ENCODE results near the gene DOCK3. TPM values are rescaled to one million over a fixed set of nuclear protein-coding genes. Genes with fewer than 3 reads are reported as not detected.

DOCK3 gene
- total RNA-seq, 1 experiment from 2014 or later, result 8.3 TPM

DNA sequence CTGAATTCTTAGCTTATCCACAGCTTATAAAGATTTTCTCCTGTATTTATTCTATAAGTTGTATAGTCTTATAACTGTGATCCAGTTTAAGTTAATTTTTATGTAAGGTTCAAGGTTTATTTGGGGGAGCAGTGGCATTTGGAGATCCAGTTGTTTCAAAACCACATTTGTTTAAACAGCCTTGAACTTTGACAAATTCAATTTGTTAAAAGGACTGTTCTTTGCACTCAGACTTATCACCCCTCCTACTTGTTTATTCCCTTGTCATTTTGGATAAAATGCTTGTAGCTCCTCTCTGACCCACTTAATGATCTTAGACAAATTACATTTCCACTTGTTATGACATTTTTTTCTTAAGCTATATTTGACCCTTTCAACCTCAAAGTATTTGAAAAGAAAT is 327.8 kb downstream of the DOCK3 start:
- Histone ChIP-seq H2BK15ac (ENCODE audit: low read depth, low read length) (no peak overlapping the region), H2AFZ (ENCODE audit: low read length) (no peak overlapping the region), H2BK120ac (ENCODE audit: low read depth, low read length, poor library complexity, severe bottlenecking) (no peak overlapping the region), H3K9me3 (ENCODE audit: control insufficient read depth, low read depth, low read length) (no peaks in the 10 kb centered on the region), H4K5ac (ENCODE audit: insufficient read length, low read depth, low read length) (no peak overlapping the region), H3K27ac (ENCODE audit: insufficient read length, low read depth, low read length) (no peak overlapping the region), H3K27me3 (ENCODE audit: insufficient read depth, low read length) (no peaks in the 10 kb centered on the region), H2BK20ac (ENCODE audit: low read depth, low read length, poor library complexity, severe bottlenecking) (no peak overlapping the region), H3K9ac (ENCODE audit: extremely low read depth, insufficient read length, low read length) (no peak overlapping the region), H3K4me2 (ENCODE audit: insufficient read depth, insufficient read length, low read length) (no peak overlapping the region), H4K8ac (replicated peaks; ENCODE audit: insufficient read length, low read depth, low read length) (no peak overlapping the region), H4K20me1 (ENCODE audit: control insufficient read depth, insufficient read depth, insufficient read length) (no peaks in the 10 kb centered on the region), H3T11ph (ENCODE audit: low read length) (no peak overlapping the region), H3K14ac (ENCODE audit: insufficient read depth, low read length) (no peak overlapping the region), H3K79me1 (ENCODE audit: insufficient read depth, low read depth, low read length, poor library complexity, severe bottlenecking) (no peaks in the 10 kb centered on the region), H3K4ac (ENCODE audit: low read depth, low read length) (no peak overlapping the region), H3K23ac (ENCODE audit: insufficient read length, low read depth, low read length) (no peak overlapping the region), H2BK12ac (ENCODE audit: insufficient read length, low read depth, low read length) (no peak overlapping the region), H3K4me1 (ENCODE audit: insufficient read depth, low read length) (no peaks in the 10 kb centered on the region), H2AK5ac (ENCODE audit: insufficient read length, low read length) (no peak overlapping the region), H3K56ac (ENCODE audit: insufficient read length, low read depth, low read length) (no peak overlapping the region), H3K18ac (ENCODE audit: insufficient read length, low read depth, low read length) (no peak overlapping the region), H3K23me2 (ENCODE audit: insufficient read length, low read depth, low read length, poor library complexity, severe bottlenecking) (no peaks in the 10 kb centered on the region), H3K79me2 (ENCODE audit: insufficient read depth, low read length) (no peaks in the 10 kb centered on the region), H4K91ac (ENCODE audit: insufficient read length, low read depth, low read length) (no peak overlapping the region), H2BK5ac (ENCODE audit: insufficient read length, low read length) (no peak overlapping the region)
- no peak for DNase-seq
- TF ChIP-seq, protein P1, sequence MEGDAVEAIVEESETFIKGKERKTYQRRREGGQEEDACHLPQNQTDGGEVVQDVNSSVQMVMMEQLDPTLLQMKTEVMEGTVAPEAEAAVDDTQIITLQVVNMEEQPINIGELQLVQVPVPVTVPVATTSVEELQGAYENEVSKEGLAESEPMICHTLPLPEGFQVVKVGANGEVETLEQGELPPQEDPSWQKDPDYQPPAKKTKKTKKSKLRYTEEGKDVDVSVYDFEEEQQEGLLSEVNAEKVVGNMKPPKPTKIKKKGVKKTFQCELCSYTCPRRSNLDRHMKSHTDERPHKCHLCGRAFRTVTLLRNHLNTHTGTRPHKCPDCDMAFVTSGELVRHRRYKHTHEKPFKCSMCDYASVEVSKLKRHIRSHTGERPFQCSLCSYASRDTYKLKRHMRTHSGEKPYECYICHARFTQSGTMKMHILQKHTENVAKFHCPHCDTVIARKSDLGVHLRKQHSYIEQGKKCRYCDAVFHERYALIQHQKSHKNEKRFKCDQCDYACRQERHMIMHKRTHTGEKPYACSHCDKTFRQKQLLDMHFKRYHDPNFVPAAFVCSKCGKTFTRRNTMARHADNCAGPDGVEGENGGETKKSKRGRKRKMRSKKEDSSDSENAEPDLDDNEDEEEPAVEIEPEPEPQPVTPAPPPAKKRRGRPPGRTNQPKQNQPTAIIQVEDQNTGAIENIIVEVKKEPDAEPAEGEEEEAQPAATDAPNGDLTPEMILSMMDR (conservative IDR thresholded peaks at IDR 0.05), result no peak
- Mint-ChIP-seq H3K27me3 (ENCODE audit: low read depth) (peaks cover 1% of the 10 kb centered on the region; the same call in 1 of the 2 replicates), H3K4me3 (no peak overlapping the region), H3K36me3 (ENCODE audit: insufficient read depth in 1 of 3, low read depth in 3 of 3) (peaks cover 0 to 3% (median 2%) of the 10 kb centered on the region in 3 experiments; a peak in 3 of 7 replicates), H3K27ac (no peak overlapping the region), H3K4me1 (no peaks in the 10 kb centered on the region), H3K9me3 (peaks cover 0 to 3% of the 10 kb centered on the region in 2 experiments; a peak in 1 of 5 replicates)

All from H9 (cell line).